Keratinocyte (primary cell): ENCODE measurements around the gene CPT1B.

ENCODE experiments used
- EZH2 ChIP-seq: IDR thresholded peaks from one replicate; pipeline ENCODE4 v1.6.1; 2012; ENCODE audit warnings: inconsistent platforms, mild to moderate bottlenecking, low read length, moderate library complexity
- TF ChIP-seq, protein P1 (sequence below), 3 experiments: IDR thresholded peaks in 1 of 3; conservative IDR thresholded peaks in 1 of 3; optimal IDR thresholded peaks in 1 of 3; 2 replicates in 2 of 3; 3 replicates in 1 of 3; pipeline versions ENCODE3 to v1.5.1; 2011; ENCODE audit warnings: low read length in 3 of 3, mild to moderate bottlenecking in 3 of 3, moderate library complexity in 2 of 3, control low read depth in 1 of 3, inconsistent platforms in 1 of 3; ENCODE audit not compliant: insufficient read depth in 2 of 3; ENCODE audit errors: extremely low read depth in 1 of 3

DNA sequence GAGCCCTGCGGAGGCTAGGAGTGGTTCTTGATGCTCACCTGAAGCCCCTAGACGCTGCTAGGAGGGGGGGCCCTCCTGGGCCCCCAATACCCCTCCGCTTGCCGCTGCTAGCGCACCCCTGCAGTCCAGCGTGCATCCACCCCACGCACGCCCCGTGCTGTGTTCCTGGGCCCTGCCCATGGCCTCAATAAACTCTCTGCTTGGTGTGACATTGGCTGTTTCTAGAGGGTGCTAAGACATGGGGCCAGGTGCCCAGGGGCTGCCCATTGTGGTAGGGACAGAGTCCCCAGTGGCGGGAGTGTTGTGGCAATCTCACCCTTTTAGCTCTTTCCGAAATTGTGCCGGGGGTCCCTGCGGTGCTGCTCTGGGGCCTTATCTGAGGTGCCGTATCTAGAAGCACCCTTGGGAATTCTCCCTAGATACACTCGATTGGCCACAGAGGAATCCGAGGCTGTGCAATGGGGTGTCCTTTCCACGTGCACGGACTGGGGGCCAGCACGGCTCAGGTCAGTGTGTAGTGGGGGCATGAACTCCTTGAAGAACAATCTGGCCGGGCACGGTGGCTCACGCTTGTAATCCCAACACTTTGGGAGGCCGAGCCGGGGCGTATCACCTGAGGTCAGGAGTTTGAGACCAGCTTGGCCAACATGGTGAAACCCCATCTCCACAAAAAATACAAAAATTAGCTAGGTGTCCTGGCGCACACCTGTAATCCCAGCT, 33.3 kb upstream of the CPT1B start:
- TF ChIP-seq, protein P1, sequence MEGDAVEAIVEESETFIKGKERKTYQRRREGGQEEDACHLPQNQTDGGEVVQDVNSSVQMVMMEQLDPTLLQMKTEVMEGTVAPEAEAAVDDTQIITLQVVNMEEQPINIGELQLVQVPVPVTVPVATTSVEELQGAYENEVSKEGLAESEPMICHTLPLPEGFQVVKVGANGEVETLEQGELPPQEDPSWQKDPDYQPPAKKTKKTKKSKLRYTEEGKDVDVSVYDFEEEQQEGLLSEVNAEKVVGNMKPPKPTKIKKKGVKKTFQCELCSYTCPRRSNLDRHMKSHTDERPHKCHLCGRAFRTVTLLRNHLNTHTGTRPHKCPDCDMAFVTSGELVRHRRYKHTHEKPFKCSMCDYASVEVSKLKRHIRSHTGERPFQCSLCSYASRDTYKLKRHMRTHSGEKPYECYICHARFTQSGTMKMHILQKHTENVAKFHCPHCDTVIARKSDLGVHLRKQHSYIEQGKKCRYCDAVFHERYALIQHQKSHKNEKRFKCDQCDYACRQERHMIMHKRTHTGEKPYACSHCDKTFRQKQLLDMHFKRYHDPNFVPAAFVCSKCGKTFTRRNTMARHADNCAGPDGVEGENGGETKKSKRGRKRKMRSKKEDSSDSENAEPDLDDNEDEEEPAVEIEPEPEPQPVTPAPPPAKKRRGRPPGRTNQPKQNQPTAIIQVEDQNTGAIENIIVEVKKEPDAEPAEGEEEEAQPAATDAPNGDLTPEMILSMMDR (optimal IDR thresholded peaks at IDR 0.05 in 1 of 3, IDR thresholded peaks at IDR 0.05 in 1 of 3, conservative IDR thresholded peaks at IDR 0.05 in 1 of 3; ENCODE audit: extremely low read depth in 1 of 3, insufficient read depth in 2 of 3, low read length in 3 of 3): no peak
- TF ChIP-seq EZH2: no peak
